Measurements from ENCODE around the gene DCANP1.

DCANP1 gene

GRCh38 chr5:135439231-135440205 is 7.6 kb downstream of the DCANP1 start:
- DNase-seq = no peak

DNA sequence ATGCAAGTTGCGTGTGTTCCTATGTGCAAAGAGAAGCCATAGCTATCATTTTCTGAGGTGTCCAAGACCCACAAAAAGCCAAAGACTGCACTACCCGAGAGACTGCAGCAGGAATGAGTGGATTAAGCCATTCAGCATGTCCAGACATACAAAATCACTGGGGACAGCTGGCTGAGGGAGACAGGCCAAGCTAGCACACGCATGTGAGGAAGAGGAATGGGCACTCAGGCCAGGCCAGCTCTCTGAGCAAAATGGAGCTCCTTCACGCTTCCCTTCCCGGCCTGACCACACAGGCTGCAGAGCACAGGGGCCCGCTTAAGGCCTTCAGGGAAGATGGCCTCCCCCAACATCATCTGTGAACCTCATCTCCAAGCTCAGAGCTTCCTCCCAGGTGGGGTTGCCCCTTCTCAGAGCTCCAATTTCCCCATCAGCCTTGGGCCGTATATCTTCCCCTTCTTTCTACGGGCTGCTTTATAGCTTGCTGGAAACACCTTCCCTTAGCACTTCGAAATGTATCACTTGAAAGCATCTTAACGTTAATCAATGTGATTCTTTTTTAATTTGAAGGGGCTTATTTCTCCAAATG is 8.4 kb downstream of the DCANP1 start:
- no peak for DNase-seq

DNA sequence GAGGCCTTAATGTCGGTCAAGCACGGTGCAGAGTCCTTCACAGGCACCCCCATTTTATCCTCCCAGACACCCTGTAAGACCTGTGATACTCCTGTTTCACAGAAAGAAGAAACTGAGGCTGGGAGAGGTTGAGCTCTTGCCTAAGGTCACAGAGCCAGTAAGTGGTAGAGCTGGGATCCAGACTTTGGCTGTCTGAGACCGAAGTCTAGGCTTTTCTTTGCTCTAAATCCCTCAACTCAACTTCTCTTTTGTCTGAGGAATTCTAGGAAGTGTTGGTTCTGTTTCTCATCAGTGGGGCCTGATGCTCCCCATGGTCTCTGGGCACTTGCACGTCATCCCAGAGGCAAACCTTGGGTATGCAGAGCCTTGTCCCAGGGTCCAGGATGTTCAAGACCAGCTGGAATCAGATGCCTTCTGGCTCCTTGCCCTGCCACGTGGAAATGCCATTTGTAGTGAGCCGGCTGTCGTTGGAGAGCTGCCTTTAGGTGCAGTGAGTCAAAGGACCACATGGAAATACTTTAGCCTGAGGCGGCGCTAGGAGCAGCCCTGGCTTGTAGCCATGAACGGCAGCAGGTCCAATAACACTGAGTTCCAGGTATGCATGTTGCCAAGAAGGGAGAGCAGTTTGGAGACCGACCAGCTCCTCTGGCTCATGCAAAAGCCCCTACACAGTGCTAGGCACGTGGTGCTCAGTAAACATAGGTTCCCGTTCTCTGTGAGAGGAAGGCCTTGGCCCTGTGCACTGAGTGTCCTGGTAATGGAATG is 9.2 kb downstream of the DCANP1 start:
- no peak for DNase-seq

DNA sequence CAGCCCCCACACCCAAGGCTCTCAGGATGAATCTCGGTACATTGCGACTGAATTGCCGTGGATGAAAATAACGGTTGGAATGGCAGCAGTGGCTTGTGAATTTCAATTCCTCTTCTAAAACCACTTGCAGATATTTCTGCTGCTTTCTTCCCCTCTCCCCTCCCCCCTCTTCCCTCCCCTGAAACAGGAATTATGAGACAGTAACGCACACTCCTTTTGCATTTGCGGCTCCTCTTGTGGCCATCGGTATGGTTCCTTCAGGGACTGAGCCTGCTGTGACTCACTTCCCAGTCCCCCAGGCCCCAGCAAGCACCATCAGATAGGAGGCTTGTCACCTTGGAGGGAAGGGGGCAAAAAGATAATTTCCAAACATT is 9.7 kb downstream of the DCANP1 start:
- DNase-seq = no peak

DNA sequence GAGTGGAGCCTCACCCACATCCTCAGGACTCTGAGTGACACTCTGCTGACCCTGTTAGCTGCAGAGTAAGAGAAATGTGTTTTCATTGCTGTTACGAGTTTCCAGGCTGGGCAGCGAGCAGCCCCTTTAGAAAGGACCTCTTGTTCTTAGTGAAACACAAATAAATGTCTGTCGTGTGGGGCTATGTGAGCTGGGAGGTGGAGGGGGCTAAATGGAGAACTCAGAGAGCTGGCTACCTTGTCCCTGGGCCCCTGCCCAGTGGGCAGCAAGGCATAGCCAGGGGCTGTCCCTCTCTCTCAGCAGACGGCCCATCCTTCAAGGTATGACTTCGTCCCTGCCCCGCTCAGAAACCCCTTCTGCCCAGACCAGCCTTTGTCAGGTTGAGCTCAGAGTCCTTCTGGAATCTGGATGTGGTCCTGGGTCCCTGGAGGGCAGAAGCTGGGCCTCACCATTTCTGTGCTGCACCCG is 10.2 kb downstream of the DCANP1 start:
- DNase-seq = no peak

DNA sequence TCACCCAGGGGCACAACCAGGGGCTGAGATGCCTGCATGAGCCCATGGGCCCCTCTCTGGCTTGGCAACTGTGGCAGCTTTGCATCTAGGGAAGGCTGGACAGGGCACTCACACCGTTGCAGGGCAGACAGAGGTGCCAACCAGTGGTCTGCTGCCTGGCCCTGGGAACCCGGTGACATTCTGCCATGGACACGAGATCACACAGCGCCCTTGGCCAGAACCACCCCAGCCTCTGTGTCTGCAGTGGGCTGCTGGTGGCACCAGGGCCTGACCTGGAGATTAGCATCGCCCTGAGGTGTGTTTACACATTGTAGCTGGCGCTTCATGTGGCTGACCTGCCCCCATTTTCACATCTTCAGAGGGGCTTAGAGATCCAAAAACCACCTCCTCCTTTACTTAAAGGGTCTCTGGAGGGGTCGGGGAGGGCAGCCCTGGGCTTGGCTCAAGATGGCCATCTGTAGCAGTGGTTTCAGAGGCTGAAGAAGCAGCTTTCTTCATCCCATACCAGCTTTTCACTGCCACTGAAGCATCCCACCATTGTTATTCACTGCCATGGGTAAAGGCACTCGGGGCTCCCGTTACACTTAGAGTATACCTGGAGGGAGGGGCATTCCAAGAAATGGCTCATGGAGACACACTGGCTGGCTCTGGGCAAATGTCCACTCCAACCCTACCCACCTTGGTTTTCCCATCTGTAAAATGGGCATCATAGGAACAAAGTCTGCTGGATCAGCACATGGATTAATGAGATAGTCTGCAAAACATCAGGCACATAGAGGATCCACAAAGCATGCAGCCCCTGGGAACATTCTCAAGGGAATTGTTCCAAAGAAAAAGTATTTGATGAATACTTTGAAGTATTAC is 11.4 kb downstream of the DCANP1 start:
- no peak for DNase-seq

- no peak for DNase-seq
These were observed 12.3 kb downstream of the DCANP1 start for GRCh38 chr5:135434591-135435466.

DNA sequence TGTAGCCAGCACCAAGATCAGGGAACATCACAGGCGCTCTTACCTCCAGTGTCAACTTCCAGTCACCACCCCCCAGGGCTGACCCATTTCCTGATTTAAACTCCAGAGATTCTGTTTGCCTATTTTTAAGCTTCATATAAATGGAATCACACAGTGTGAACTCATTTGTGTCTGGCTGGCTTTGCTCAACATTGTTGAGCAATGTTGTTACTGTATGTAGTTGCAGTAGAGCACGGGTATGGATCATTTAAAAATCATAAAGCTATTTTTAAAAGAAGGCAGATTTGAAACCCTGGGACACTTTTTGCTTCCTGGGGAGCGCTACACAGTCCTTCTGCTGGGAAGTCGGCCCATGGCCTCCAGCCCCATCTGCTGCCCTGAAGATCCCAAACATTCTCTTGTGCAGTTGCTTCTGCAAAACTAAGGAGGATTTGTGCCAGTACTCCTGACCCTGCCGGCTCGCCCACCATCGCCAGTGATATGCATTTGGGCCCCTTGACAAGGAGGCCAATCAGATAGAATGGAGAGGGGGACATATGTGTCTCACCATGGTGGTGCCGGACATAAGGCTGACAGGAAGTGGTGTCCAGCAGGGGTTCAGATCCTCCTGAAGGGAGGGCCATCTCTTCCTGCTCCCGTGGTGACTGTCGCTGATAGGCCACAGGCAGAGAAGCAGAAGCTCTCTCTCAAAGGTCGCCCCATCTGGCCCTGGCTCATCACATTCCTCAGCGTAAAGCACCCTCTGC is 13.3 kb downstream of the DCANP1 start:
- no peak for DNase-seq

DNA sequence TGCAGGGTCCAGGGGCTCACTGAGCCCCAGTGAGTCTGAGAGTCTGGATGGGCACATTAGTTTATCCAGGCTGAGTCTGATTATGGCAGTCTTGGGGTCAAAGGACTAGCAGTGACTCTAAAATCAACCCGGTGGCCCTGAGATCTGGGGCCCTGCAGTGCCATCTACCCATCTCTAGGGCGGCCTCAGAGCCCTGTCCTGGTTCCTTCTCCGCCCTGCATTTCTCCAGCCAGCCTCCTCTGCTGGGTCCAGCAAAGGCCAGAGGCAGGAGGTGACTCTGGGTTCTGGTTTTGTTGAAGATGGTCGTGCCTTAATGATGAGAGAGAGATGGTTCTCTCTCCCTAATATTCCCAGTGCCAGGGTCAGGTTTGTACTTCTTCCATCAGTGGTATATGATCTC is 15.0 kb downstream of the DCANP1 start:
- DNase-seq = no peak

DNA sequence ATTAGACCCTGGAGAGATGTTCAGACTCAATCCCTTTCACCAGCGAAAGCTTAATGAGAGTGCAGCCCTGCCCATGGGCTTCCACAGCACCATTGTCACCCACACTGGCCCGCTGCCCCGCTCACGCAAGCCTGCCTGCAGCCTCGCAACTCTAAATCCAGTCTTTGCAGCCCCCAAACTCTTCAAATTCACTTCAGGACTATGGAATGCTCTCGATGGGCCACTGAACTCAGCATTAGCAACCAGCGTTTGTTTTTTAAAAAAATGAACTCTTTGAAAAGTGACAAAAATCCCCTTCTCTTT is 17.1 kb downstream of the DCANP1 start:
- no peak for DNase-seq

DNA sequence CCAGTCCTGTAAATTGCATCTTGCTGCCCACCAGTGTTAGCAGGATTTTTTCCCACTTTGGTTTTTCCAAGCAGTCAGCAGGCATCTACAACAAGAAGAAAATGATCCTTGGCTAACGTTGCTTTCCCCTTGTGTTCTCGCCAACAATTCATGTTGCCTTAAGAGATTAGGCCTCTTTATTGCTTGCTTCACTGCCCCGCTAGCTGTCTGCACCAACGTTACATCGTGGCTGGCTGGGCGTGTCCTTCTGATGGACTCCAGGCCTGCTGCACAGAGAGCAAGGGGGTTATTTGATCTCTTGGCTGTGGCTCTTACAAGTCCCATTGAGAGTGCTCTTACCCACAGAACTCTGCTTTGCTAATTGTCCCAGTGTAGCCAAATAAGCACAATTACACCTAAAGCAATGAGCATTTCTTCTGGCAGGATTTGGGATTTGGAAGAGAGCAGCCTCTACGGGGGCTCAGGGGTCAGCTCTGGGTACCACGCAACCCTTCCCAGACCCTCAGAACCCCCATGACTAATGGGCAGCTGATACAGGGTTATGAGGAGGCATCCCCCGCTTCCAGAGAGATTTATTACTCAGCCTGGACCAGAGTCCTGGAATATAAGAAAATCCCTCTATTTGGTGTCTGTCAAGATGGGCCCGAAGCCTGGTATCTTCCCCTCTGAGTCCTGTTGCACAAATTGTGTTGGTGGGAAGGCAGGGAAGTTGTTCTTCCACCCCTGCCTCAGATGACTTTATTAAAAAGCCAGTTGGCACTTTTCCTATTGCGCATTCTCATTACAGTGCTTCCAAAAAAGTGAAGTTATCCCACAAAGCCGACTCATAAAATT is 17.6 kb downstream of the DCANP1 start:
- no peak for DNase-seq

DNA sequence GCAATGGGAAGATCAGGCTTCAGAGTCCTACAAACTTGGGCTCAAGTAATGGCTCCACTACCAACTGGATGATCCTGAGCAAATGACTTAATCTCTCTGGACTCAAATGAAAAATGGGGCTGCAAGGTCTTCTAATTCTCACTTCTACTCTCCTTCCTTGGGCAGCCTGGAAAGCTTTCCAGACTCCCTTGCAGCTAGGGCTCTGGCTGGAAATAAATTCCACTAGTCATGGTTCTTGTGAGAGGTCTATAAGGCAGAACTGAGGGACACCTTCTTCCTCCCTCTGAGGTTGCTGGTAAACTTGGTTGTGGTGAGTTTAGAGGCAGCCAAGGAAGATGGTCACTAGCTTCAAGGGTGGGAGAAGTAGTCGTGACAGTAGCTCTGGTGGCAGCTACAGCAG is 18.6 kb downstream of the DCANP1 start:
- DNase-seq = no peak

GRCh38 chr5:135426102-135427082 is 20.8 kb downstream of the DCANP1 start:
- DNase-seq = no peak

DNA sequence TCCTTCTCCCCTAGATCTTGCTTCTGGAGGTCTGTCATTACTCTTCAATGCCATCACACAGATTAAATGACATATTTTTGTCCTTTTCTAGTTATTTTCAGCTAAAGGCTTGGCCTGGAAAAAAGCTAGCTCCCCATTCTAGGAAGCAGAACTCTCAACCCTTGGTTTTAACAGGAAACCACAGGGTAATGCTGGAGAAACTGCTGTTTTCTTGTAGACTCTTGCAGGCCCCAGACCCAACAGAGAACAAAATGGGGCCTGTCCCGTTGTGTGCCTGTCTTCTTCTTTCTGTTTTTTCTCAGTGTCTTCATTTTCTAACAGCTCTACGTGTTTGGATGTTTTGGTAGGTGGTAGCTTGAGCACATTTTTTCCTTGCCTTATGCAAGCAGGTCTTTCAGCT is 21.5 kb downstream of the DCANP1 start:
- no peak for DNase-seq

DNA sequence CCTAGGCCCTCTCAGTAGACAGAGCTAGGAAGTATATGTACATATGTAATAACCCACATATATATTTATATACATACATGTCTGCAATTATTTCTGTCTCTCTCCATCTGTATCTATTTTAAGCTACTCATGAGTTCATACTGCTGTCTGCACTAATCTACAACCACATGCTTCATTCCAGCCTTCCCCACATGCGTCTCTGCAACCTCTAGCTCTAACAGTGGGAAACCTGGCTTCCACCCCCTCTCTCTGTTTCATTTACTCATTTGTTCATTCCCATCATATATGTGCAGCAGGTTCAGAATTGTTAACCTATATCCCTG is 23.3 kb downstream of the DCANP1 start:
- DNase-seq = no peak

GRCh38 chr5:135423146-135423845 is 23.9 kb downstream of the DCANP1 start:
- DNase-seq = no peak

DNA sequence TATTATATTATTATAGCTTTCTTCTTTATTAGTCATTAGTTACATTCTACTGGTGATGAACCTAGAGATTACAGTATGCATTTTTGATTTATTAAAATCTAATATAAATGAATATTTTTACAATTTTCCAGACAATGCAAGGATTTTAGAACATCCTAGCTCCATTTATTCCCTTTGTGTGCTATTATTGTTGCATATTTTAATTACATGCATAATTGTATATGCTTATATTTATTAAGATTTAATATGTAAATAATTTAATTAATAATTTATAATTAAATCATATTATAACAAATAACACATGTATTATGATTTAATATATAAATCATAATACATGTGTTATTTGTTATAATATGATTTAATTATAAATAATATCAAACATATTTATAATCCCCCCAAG is 24.7 kb downstream of the DCANP1 start:
- no peak for DNase-seq

- no peak for DNase-seq
These were observed 30.1 kb downstream of the DCANP1 start for GRCh38 chr5:135417083-135417482.

Data from activated CD8-positive, alpha-beta memory T cell treated with anti-CD3 and anti-CD28 coated beads, Interleukin-2, amount 50 U/mL, for 4 hours (primary cell).